OCI-LY7 (cell line): ENCODE measurements around the gene GMDS. TPM values are rescaled to one million over a fixed set of nuclear protein-coding genes. Genes with fewer than 3 reads are reported as not detected.

ENCODE experiments used
- BruUV-seq: library from RNA; stranded (reverse); fragments of 400-500 nt; replicated peaks from 2 replicates; lab custom pipeline; 2021; lab: Mats Ljungman, UMichigan
- CTCF ChIA-PET: fragments of 300-600 bp; sonication (Branson Sonifier 250); formaldehyde crosslinking; loops from one replicate; lab custom pipeline; 2022; ENCODE audit warnings: antibody characterized with exemption; ENCODE audit not compliant: unreplicated experiment; lab: Charles Lee
- POLR2A ChIA-PET: fragments of 300-600 bp; sonication (Branson Sonifier 250); formaldehyde crosslinking; loops from one replicate; lab custom pipeline; 2022; ENCODE audit warnings: antibody characterized with exemption; lab: Charles Lee
- DNase-seq: peaks from one replicate; pipeline ENCODE4 v3.0.0-alpha.2; 2015; ENCODE audit warnings: low spot score
- H2AFZ ChIP-seq: fragments of 200-600 bp; sonication (generic), shearing (Covaris generic); 2 replicates; pipeline ENCODE4 v1.6.1; 2014; ENCODE audit warnings: mild to moderate bottlenecking, antibody characterized with exemption, low read length, moderate library complexity
- H3K27ac ChIP-seq: fragments of 200-600 bp; sonication (generic); 2 replicates; pipeline ENCODE4 v1.5.1; 2014; ENCODE audit warnings: mixed run types, low read depth, mild to moderate bottlenecking, moderate library complexity, low read length, inconsistent platforms; ENCODE audit not compliant: poor library complexity, severe bottlenecking
- H3K36me3 ChIP-seq: fragments of 200-600 bp; sonication (generic); 2 replicates; pipeline ENCODE4 v1.6.1; 2014; ENCODE audit warnings: mild to moderate bottlenecking, antibody characterized with exemption, low read length, moderate library complexity, mixed read lengths; ENCODE audit not compliant: insufficient read depth
- H3K4me1 ChIP-seq: fragments of 200-600 bp; sonication (generic); 2 replicates; pipeline ENCODE4 v1.5.1; 2014; ENCODE audit warnings: mild to moderate bottlenecking, low read length; ENCODE audit not compliant: insufficient read depth, poor library complexity, severe bottlenecking
- H3K4me2 ChIP-seq: fragments of 200-600 bp; sonication (generic); 2 replicates; pipeline ENCODE4 v1.6.1; 2014; ENCODE audit warnings: mild to moderate bottlenecking, low read length
- H3K4me3 ChIP-seq: fragments of 200-600 bp; sonication (generic); 2 replicates; pipeline ENCODE4 v1.5.1; 2014; ENCODE audit warnings: mild to moderate bottlenecking, low read depth, low read length; ENCODE audit not compliant: poor library complexity, severe bottlenecking
- H3K79me2 ChIP-seq: fragments of 200-600 bp; sonication (generic); 2 replicates; pipeline ENCODE4 v1.6.1; 2016; ENCODE audit warnings: low read depth, mild to moderate bottlenecking, low read length, moderate library complexity, mixed read lengths; ENCODE audit not compliant: insufficient read depth
- H3K9me2 ChIP-seq: fragments of 200-600 bp; sonication (generic); 2 replicates; pipeline ENCODE4 v1.6.1; 2016; ENCODE audit warnings: mild to moderate bottlenecking, low read length, mixed read lengths; ENCODE audit not compliant: insufficient read depth
- H3K9me3 ChIP-seq: fragments of 200-600 bp; sonication (generic); 2 replicates; pipeline ENCODE4 v1.6.1; 2014; ENCODE audit warnings: mild to moderate bottlenecking, mixed run types, low read length, mixed read lengths
- H4K20me1 ChIP-seq: fragments of 200-600 bp; sonication (generic); 2 replicates; pipeline ENCODE4 v1.6.1; 2014; ENCODE audit warnings: mild to moderate bottlenecking, antibody characterized with exemption, low read length, moderate library complexity, mixed read lengths; ENCODE audit not compliant: insufficient read depth
- EZH2phosphoT487 ChIP-seq: fragments of 200-600 bp; sonication (generic); IDR thresholded peaks from 2 replicates; pipeline ENCODE4 v1.6.1; 2018; ENCODE audit warnings: low read depth, borderline replicate concordance, mild to moderate bottlenecking, mixed run types, antibody characterized with exemption, low read length, moderate library complexity, mixed read lengths
- intact Hi-C: fragments of 100-400 bp; cut with micrococcal nuclease; formaldehyde crosslinking; loops from one replicate; pipeline ENCODE4 v1.10.0; 2022; ENCODE audit not compliant: unreplicated experiment
- total RNA-seq, 2 experiments: library from RNA; depleted of rRNA in 1 of 2; stranded (reverse); fragments of >200 nt in 1 of 2; shearing (Covaris generic) in 1 of 2; gene quantifications; 2 replicates each; pipeline ENCODE4 v1.2.3, GENCODE V29; 2014 to 2022
- TF ChIP-seq, protein P1 (sequence below): fragments of 200-600 bp; sonication (generic); conservative IDR thresholded peaks from 2 replicates; pipeline ENCODE4 v1.5.1; 2014; ENCODE audit warnings: mild to moderate bottlenecking, antibody characterized with exemption, low read length, moderate library complexity, mixed read lengths

Gene GMDS
- total RNA-seq, 2 experiments from 2014 or later = 9.9 to 26.8 TPM

DNA sequence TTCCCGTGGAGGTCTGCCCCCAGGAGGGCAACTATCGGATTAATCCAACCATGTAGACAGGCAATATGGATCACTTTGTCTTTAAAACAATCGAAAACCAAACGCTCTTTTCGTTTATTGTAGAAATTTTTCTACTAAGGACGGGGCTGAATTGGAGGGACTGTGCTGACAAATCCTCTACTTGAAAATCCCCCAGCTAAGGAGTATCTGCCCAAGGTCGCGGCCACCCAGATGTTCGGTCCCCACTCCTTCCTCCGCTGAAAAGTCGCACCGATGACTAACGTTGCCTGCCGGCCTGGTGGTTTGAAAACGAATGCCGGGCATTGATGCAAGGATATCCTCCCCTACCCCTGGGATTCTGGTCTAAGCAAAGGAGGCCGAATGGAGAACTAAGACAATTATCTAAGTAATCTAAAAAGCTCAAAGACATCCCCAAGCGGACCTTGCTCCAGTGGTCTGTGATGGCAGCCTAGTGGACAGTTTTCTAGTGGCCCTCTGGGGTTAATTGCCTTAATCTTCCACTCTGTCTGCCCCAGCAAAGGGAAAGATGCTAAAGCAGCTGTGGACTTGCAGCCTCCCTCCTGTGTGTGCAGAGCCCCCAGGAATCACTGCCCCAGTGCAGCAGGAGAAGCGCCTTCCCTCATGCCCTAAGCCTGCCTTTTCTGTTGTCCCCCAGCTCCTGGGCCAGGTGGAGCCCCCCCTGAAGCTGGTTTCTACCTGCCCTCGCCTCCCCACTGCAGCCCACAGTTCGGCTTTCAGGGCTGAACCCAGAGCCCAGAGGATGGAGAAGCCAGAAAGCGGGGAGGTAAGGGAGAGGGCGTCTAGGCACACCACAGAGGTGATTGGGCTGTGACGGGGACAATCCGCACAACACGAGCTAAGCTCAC, 639.3 kb downstream of the GMDS start:
- TF ChIP-seq, protein P1, sequence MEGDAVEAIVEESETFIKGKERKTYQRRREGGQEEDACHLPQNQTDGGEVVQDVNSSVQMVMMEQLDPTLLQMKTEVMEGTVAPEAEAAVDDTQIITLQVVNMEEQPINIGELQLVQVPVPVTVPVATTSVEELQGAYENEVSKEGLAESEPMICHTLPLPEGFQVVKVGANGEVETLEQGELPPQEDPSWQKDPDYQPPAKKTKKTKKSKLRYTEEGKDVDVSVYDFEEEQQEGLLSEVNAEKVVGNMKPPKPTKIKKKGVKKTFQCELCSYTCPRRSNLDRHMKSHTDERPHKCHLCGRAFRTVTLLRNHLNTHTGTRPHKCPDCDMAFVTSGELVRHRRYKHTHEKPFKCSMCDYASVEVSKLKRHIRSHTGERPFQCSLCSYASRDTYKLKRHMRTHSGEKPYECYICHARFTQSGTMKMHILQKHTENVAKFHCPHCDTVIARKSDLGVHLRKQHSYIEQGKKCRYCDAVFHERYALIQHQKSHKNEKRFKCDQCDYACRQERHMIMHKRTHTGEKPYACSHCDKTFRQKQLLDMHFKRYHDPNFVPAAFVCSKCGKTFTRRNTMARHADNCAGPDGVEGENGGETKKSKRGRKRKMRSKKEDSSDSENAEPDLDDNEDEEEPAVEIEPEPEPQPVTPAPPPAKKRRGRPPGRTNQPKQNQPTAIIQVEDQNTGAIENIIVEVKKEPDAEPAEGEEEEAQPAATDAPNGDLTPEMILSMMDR = no peak
- TF ChIP-seq EZH2phosphoT487 = no peak
- Histone ChIP-seq H3K4me1 (no peaks in the 10 kb centered on the region), H3K4me3 (no peak overlapping the region), H3K27ac (no peak overlapping the region), H3K79me2 (no peaks in the 10 kb centered on the region), H3K36me3 (no peaks in the 10 kb centered on the region), H3K4me2 (no peak overlapping the region), H3K9me2 (no peaks in the 10 kb centered on the region), H2AFZ (no peak overlapping the region), H4K20me1 (no peaks in the 10 kb centered on the region), H3K9me3 (no peaks in the 10 kb centered on the region)
- DNase-seq = no peak
- POLR2A ChIA-PET = interaction anchor here (0.9 to 1.0 kb wide), 3 partner anchors 21 to 489 kb away, joined by 3 read pairs; no protein-coding TSS in a partner anchor
- intact Hi-C loops = loop anchor here (2.0 to 10.0 kb wide), 4 partner anchors 499 to 839 kb away; no protein-coding TSS in a partner anchor
- CTCF ChIA-PET = no interaction called here
- no TSS peak for BruUV-seq

DNA sequence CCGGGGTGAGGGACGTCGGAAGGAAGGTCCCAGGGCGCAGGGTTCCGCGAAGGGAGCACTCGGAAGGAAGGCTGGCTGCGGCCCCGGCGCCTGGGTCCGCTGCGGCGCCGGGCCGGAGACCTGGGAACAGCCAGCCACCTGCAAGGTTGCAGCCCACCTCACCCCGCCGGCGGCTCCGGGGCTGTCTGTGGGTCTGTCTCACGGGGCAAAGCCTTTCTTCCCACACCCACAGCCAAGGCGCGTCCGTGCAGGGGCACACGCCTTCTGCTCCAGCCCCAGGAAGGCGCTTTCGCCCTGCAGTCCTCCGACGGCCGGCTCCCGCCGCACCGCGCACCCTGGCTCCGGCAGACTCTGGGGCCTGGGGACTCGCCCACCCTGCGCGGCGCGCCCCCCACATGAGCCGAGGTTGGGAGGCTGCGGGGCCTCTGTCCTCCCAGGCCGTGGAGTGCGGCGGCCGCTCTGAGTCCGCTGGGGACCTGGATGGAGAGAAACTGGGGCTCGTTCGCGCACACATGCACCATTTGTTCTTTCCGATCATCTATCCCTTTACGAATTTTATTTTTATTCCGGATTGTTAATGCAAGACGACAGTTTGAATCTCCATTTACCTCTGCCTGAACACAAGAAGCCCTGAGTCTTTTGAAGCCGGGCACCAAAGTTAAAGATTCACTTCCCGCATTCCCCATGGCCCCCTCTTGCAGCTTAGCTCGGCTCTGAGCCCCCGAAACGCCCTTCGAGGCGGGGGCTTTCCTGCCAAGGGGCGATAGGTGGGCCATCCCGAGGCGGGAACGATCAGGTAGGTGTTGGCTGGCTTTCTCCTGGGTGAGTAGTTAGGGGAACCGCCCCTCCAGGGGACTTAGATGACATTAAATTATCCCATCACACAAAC, 640.2 kb downstream of the GMDS start:
- Histone ChIP-seq H3K4me3 (no peak overlapping the region), H3K27ac (no peak overlapping the region), H4K20me1 (no peaks in the 10 kb centered on the region), H3K36me3 (no peaks in the 10 kb centered on the region), H3K4me2 (peak overlapping the region; percentile 23; the same call in 1 of the 2 replicates), H3K9me2 (no peaks in the 10 kb centered on the region), H2AFZ (no peak overlapping the region), H3K4me1 (no peaks in the 10 kb centered on the region), H3K9me3 (no peaks in the 10 kb centered on the region), H3K79me2 (no peaks in the 10 kb centered on the region)
- ChIA-PET CTCF (no interaction called here), POLR2A (no interaction called here)
- DNase-seq = no peak
- no peak for TF ChIP-seq EZH2phosphoT487
- TF ChIP-seq, protein P1 = no peak
- BruUV-seq = no TSS peak
- intact Hi-C loops = loop anchor here (2.0 to 10.0 kb wide), 3 partner anchors 500 to 840 kb away; no protein-coding TSS in a partner anchor
